ENCODE measurements around the gene RBM43. TPM values are rescaled to one million over a fixed set of nuclear protein-coding genes. Genes with fewer than 3 reads are reported as not detected.

RBM43 gene
- total and polyA plus RNA-seq, 4 donors = 1.6 to 4.9 (median 2.7) TPM

DNA sequence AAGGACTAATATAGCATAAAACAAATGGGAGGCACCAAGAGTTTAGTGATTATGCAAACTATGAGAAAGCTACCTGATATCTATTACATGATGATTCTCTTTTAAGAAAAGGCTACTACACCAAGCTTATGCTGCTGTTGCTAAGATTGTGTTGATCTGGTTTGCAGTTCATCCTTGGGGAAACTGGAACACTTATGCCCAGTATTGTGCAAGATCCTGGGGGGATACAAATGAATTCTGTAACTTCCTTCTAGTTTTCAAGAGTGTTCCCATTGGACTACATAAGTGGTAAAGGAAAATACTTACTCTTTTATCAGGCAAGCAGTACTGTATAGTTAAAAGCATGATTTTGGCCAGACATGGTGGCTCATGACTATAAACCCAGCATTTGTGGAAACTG is 30.9 kb upstream of the RBM43 start:
- Histone ChIP-seq H3K27ac (ENCODE audit: low read depth in 1 of 2, low read length in 2 of 2) (no peak overlapping the region), H3K4me1 (ENCODE audit: control insufficient read depth in 4 of 4, insufficient read depth in 4 of 4, low read length in 3 of 4) (peaks cover 0 to 22% (median 15%) of the 10 kb centered on the region in 4 donors), H3K9ac (ENCODE audit: low read depth in 1 of 2, low read length in 2 of 2) (no peak overlapping the region), H3K27me3 (ENCODE audit: control insufficient read depth in 4 of 4, insufficient read depth in 4 of 4, low read length in 3 of 4) (no peaks in the 10 kb centered on the region), H3K9me3 (ENCODE audit: control insufficient read depth in 4 of 4, low read length in 3 of 4) (no peaks in the 10 kb centered on the region), H3K4me3 (ENCODE audit: low read depth in 1 of 3, low read length in 3 of 3) (no peak overlapping the region), H3K36me3 (ENCODE audit: control insufficient read depth in 4 of 4, insufficient read depth in 3 of 4, low read depth in 1 of 4, low read length in 3 of 4) (no peaks in the 10 kb centered on the region)
- no peak for DNase-seq (ENCODE audit: low spot score)
- TF ChIP-seq YY1 (IDR thresholded peaks at IDR 0.05) = no peak
- TF ChIP-seq, protein P1, sequence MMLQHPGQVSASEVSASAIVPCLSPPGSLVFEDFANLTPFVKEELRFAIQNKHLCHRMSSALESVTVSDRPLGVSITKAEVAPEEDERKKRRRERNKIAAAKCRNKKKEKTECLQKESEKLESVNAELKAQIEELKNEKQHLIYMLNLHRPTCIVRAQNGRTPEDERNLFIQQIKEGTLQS (IDR thresholded peaks at IDR 0.05) = no peak
- TF ChIP-seq NR2F2 (IDR thresholded peaks at IDR 0.05) = no peak
- no peak for TF ChIP-seq EGR1 (IDR thresholded peaks at IDR 0.05; ENCODE audit: low read depth in 2 of 2)
- no peak for TF ChIP-seq JUND (IDR thresholded peaks at IDR 0.05)
- TF ChIP-seq FOXA2 (IDR thresholded peaks at IDR 0.05) = no peak
- TF ChIP-seq TAF1 (conservative IDR thresholded peaks at IDR 0.05) = no peak
- no peak for TF ChIP-seq FOXA1 (IDR thresholded peaks at IDR 0.05)
- TF ChIP-seq RAD21 (IDR thresholded peaks at IDR 0.05) = no peak
- TF ChIP-seq HNF4A (conservative IDR thresholded peaks at IDR 0.05) = no peak
- no peak for TF ChIP-seq HNF4G (IDR thresholded peaks at IDR 0.05)
- TF ChIP-seq, protein P2, sequence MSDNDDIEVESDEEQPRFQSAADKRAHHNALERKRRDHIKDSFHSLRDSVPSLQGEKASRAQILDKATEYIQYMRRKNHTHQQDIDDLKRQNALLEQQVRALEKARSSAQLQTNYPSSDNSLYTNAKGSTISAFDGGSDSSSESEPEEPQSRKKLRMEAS (IDR thresholded peaks at IDR 0.05) = no peak

DNA sequence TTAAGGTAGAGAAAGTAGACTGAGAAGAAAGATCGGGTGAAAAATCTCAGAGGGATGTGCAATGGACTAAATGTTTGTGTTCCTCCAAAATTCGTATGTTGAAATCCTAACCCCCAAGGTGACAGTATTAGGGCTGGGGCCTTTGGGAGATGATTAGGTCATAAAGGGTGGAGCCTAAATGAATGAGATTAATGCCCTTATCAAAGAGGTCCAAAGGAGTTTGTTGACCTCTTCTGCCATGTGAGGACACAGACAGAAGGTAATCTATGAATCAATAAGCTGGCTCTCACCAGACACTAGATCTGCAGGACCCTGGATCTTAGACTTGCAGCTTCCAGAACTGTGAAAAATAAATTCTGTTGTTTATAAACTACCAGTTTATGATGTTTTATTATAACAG is 30.5 kb upstream of the RBM43 start:
- WGBS = 36% methylated on average over 2 of the region's 2 CpGs
- no peak overlapping the region for H3K27ac ChIP-seq (ENCODE audit: low read depth in 1 of 2, low read length in 2 of 2)

More for the DNA sequence above, 30.5 kb upstream of the RBM43 start:
- Histone ChIP-seq H3K9me3 (ENCODE audit: control insufficient read depth in 4 of 4, low read length in 3 of 4) (no peaks in the 10 kb centered on the region), H3K36me3 (ENCODE audit: control insufficient read depth in 4 of 4, insufficient read depth in 3 of 4, low read depth in 1 of 4, low read length in 3 of 4) (no peaks in the 10 kb centered on the region), H3K4me3 (ENCODE audit: low read depth in 1 of 3, low read length in 3 of 3) (no peak overlapping the region), H3K9ac (ENCODE audit: low read depth in 1 of 2, low read length in 2 of 2) (no peak overlapping the region), H3K27me3 (ENCODE audit: control insufficient read depth in 4 of 4, insufficient read depth in 4 of 4, low read length in 3 of 4) (no peaks in the 10 kb centered on the region), H3K4me1 (ENCODE audit: control insufficient read depth in 4 of 4, insufficient read depth in 4 of 4, low read length in 3 of 4) (peaks cover 0 to 24% (median 16%) of the 10 kb centered on the region in 4 donors)
- TF ChIP-seq GABPA (IDR thresholded peaks at IDR 0.05 in 1 of 2, conservative IDR thresholded peaks at IDR 0.05 in 1 of 2) (peak in 1 of 2 donors; percentile 23), YY1 (IDR thresholded peaks at IDR 0.05) (peak; percentile 66), RXRA (IDR thresholded peaks at IDR 0.05) (peak; percentile 95 to 99), EGR1 (IDR thresholded peaks at IDR 0.05; ENCODE audit: low read depth in 2 of 2) (peak in 1 of 2 donors; percentile 16), NR2F2 (IDR thresholded peaks at IDR 0.05) (no peak), HNF4G (IDR thresholded peaks at IDR 0.05) (no peak), FOXA1 (IDR thresholded peaks at IDR 0.05) (no peak), HNF4A (conservative IDR thresholded peaks at IDR 0.05) (peak; percentile 69 to 71), JUND (IDR thresholded peaks at IDR 0.05) (peak; percentile 74 to 81), TAF1 (conservative IDR thresholded peaks at IDR 0.05) (no peak), SP1 (IDR thresholded peaks at IDR 0.05) (peak; percentile 64), RAD21 (IDR thresholded peaks at IDR 0.05) (peak in 1 of 2 donors; percentile 15), FOXA2 (IDR thresholded peaks at IDR 0.05) (peak; percentile 43)
- TF ChIP-seq, protein P3, sequence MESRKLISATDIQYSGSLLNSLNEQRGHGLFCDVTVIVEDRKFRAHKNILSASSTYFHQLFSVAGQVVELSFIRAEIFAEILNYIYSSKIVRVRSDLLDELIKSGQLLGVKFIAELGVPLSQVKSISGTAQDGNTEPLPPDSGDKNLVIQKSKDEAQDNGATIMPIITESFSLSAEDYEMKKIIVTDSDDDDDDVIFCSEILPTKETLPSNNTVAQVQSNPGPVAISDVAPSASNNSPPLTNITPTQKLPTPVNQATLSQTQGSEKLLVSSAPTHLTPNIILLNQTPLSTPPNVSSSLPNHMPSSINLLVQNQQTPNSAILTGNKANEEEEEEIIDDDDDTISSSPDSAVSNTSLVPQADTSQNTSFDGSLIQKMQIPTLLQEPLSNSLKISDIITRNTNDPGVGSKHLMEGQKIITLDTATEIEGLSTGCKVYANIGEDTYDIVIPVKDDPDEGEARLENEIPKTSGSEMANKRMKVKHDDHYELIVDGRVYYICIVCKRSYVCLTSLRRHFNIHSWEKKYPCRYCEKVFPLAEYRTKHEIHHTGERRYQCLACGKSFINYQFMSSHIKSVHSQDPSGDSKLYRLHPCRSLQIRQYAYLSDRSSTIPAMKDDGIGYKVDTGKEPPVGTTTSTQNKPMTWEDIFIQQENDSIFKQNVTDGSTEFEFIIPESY (IDR thresholded peaks at IDR 0.05) = peak; percentile 33
- TF ChIP-seq, protein P4, sequence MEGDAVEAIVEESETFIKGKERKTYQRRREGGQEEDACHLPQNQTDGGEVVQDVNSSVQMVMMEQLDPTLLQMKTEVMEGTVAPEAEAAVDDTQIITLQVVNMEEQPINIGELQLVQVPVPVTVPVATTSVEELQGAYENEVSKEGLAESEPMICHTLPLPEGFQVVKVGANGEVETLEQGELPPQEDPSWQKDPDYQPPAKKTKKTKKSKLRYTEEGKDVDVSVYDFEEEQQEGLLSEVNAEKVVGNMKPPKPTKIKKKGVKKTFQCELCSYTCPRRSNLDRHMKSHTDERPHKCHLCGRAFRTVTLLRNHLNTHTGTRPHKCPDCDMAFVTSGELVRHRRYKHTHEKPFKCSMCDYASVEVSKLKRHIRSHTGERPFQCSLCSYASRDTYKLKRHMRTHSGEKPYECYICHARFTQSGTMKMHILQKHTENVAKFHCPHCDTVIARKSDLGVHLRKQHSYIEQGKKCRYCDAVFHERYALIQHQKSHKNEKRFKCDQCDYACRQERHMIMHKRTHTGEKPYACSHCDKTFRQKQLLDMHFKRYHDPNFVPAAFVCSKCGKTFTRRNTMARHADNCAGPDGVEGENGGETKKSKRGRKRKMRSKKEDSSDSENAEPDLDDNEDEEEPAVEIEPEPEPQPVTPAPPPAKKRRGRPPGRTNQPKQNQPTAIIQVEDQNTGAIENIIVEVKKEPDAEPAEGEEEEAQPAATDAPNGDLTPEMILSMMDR (IDR thresholded peaks at IDR 0.05; ENCODE audit: low read depth, low read length, missing input control) = no peak
- TF ChIP-seq, protein P1 (IDR thresholded peaks at IDR 0.05) = peak; percentile 34
- TF ChIP-seq, protein P5, sequence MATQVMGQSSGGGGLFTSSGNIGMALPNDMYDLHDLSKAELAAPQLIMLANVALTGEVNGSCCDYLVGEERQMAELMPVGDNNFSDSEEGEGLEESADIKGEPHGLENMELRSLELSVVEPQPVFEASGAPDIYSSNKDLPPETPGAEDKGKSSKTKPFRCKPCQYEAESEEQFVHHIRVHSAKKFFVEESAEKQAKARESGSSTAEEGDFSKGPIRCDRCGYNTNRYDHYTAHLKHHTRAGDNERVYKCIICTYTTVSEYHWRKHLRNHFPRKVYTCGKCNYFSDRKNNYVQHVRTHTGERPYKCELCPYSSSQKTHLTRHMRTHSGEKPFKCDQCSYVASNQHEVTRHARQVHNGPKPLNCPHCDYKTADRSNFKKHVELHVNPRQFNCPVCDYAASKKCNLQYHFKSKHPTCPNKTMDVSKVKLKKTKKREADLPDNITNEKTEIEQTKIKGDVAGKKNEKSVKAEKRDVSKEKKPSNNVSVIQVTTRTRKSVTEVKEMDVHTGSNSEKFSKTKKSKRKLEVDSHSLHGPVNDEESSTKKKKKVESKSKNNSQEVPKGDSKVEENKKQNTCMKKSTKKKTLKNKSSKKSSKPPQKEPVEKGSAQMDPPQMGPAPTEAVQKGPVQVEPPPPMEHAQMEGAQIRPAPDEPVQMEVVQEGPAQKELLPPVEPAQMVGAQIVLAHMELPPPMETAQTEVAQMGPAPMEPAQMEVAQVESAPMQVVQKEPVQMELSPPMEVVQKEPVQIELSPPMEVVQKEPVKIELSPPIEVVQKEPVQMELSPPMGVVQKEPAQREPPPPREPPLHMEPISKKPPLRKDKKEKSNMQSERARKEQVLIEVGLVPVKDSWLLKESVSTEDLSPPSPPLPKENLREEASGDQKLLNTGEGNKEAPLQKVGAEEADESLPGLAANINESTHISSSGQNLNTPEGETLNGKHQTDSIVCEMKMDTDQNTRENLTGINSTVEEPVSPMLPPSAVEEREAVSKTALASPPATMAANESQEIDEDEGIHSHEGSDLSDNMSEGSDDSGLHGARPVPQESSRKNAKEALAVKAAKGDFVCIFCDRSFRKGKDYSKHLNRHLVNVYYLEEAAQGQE (IDR thresholded peaks at IDR 0.05) = no peak
- TF ChIP-seq, protein P2 (IDR thresholded peaks at IDR 0.05) = peak; percentile 39
- no peak for DNase-seq (ENCODE audit: low spot score)

All from liver (tissue), 9 donors.